ENCODE data around the gene PDE6B. TPM values are rescaled to one million over a fixed set of nuclear protein-coding genes. Genes with fewer than 3 reads are reported as not detected.
"Not testable (repeated sequence)": the region's sequence is repeated elsewhere in the genome, so short reads cannot be mapped to it uniquely, and the experiment has no call there.

Gene PDE6B
- total RNA-seq, 4 donors from 2014 or later = 0.98 to 1.3 TPM; not detected in 2

DNA sequence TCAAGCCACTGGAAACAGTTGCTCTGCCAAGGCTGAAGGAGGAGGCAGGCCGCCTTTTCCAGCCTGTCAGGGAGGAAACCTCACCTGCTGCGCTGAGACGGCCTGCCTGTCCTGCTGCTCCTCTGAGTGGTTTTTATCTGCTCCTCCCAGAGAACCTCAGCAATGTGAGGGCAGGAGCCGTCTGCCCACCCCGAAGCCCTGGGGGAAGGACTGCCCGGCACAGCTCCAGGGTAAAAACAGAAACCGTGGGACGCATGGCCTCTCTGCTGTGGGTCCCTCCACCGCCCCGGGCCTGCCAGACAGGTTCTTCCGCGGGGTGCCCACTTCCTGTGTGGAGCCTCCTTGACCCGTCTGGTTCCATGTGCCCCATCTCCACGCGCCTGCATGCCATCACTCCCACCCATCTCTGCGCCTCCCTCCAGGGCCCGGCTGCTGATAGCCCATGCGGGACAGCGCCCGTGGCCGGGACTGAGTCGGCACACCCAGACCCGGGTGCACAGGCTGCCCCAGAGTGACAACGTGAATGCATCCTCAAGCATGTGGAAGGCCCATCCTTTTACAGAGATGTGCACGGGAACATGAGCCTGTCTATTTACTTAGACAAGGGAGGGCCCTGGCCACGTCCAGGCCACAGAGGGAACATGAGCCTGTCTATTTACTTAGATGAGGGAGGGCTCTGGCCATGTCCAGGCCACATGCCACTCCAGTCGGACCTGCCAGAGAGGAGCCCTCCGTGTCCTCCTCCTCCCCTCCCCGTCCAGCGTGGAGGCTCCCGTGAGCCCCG lies 67.6 kb downstream of the PDE6B start:
- TF ChIP-seq CTCF (IDR thresholded peaks at IDR 0.05) (no peak), EP300 (IDR thresholded peaks at IDR 0.05) (no peak)
- no peaks in the 10 kb centered on the region for H3K9me3 ChIP-seq
- WGBS, 2 donors = 77 to 81% methylated on average over 32 of the region's 32 CpGs
- DNase-seq (ENCODE audit: low spot score in 2 of 2) = no peak
- no peak overlapping the region for H3K27ac ChIP-seq
- H3K36me3 ChIP-seq = no peaks in the 10 kb centered on the region
- H3K27me3 ChIP-seq = peaks cover 0 to 11% of the 10 kb centered on the region in 2 donors
- H3K4me1 ChIP-seq = peaks cover 0 to 22% (median 11%) of the 10 kb centered on the region in 4 donors
- H3K4me3 ChIP-seq = no peak overlapping the region

- 87 to 88% methylated on average over 12 of the region's 12 CpGs for WGBS, 2 donors
- H3K36me3 ChIP-seq = not testable (repeated sequence)
Observed at GRCh38 chr4:694341-694940, 69.1 kb downstream of the PDE6B start.

GRCh38 chr4:699816-700580 lies 74.6 kb downstream of the PDE6B start:
- Histone ChIP-seq H3K9me3 (no peaks in the 10 kb centered on the region), H3K27me3 (no peaks in the 10 kb centered on the region), H3K36me3 (no peaks in the 10 kb centered on the region), H3K4me3 (no peak overlapping the region), H3K27ac (peak overlapping the region in 1 of 4 donors; percentile 26), H3K4me1 (peaks cover 0 to 3% (median under 1%) of the 10 kb centered on the region in 4 donors)
- WGBS, 2 donors = 82 to 84% methylated on average over 27 of the region's 27 CpGs
- TF ChIP-seq POLR2A (IDR thresholded peaks at IDR 0.05) = no peak
- TF ChIP-seq EP300 (IDR thresholded peaks at IDR 0.05) = no peak
- TF ChIP-seq CTCF (IDR thresholded peaks at IDR 0.05) = no peak
- no peak for DNase-seq (ENCODE audit: low spot score in 2 of 2)

More at GRCh38 chr4:694341-694940, 69.1 kb downstream of the PDE6B start:
- DNase-seq (ENCODE audit: low spot score in 2 of 2); H3K4me3 ChIP-seq; H3K27me3 ChIP-seq; H3K27ac ChIP-seq; H3K9me3 ChIP-seq; H3K4me1 ChIP-seq: not testable (repeated sequence)

- H3K36me3 ChIP-seq = no peaks in the 10 kb centered on the region
- H3K27me3 ChIP-seq = no peaks in the 10 kb centered on the region
- H3K9me3 ChIP-seq = no peaks in the 10 kb centered on the region
- peaks cover 0 to 7% (median 2%) of the 10 kb centered on the region in 4 donors for H3K4me1 ChIP-seq
- no peak for TF ChIP-seq POLR2A (IDR thresholded peaks at IDR 0.05)
- no peak for TF ChIP-seq EP300 (IDR thresholded peaks at IDR 0.05)
- TF ChIP-seq CTCF (IDR thresholded peaks at IDR 0.05) = no peak
- DNase-seq (ENCODE audit: low spot score in 2 of 2) = no peak
- H3K27ac ChIP-seq = no peak overlapping the region
- WGBS, 2 donors = 71 to 76% methylated on average over 14 to 16 of the region's 16 CpGs
- no peak overlapping the region for H3K4me3 ChIP-seq
Observed at GRCh38 chr4:700587-701264, 75.4 kb downstream of the PDE6B start.

GRCh38 chr4:702618-703048 lies 77.3 kb downstream of the PDE6B start:
- Histone ChIP-seq H3K4me3 (no peak overlapping the region), H3K27me3 (no peaks in the 10 kb centered on the region), H3K4me1 (peaks cover 0 to 21% (median 7%) of the 10 kb centered on the region in 4 donors), H3K27ac (no peak overlapping the region), H3K36me3 (no peaks in the 10 kb centered on the region), H3K9me3 (no peaks in the 10 kb centered on the region)
- TF ChIP-seq EP300 (IDR thresholded peaks at IDR 0.05) (no peak), POLR2A (IDR thresholded peaks at IDR 0.05) (no peak)
- no peak for DNase-seq (ENCODE audit: low spot score in 2 of 2)
- WGBS, 2 donors = 86 to 94% methylated on average over 7 of the region's 7 CpGs
